Measurements from ENCODE around the gene ALS2.

DNA sequence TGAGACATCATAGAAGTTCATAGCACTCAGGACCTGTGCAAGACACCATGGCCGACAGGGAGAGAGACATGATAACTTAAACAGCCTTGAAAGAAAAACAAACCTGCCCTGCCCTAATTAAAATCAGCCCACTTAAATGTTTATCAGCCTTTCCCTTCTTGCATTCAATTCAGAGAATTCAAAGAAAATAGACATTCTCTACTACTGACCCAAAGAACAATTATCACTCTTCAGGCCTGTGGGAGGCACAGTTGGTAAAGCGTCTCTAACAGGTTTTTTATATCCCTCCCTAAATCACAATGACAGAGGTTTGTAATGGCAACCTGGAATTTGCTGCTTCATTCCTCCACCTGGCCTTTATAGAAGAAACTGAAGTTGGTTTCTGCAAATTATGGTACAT is 27.3 kb upstream of the ALS2 start:
- TF ChIP-seq, protein P1, sequence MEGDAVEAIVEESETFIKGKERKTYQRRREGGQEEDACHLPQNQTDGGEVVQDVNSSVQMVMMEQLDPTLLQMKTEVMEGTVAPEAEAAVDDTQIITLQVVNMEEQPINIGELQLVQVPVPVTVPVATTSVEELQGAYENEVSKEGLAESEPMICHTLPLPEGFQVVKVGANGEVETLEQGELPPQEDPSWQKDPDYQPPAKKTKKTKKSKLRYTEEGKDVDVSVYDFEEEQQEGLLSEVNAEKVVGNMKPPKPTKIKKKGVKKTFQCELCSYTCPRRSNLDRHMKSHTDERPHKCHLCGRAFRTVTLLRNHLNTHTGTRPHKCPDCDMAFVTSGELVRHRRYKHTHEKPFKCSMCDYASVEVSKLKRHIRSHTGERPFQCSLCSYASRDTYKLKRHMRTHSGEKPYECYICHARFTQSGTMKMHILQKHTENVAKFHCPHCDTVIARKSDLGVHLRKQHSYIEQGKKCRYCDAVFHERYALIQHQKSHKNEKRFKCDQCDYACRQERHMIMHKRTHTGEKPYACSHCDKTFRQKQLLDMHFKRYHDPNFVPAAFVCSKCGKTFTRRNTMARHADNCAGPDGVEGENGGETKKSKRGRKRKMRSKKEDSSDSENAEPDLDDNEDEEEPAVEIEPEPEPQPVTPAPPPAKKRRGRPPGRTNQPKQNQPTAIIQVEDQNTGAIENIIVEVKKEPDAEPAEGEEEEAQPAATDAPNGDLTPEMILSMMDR (IDR thresholded peaks at IDR 0.05) = no peak
- TF ChIP-seq POLR2AphosphoS5 (IDR thresholded peaks at IDR 0.05) = no peak

Measured in breast epithelium (tissue), 3 donors.